ENCODE results near the gene CYBB.

Gene CYBB

GRCh38 chrX:37786624-37787422 is 7.0 kb downstream of the CYBB start:
- DNase-seq = no peak

- no peak for DNase-seq
Measured at GRCh38 chrX:37787423-37787869, 7.6 kb downstream of the CYBB start.

GRCh38 chrX:37796310-37796709 is 16.5 kb downstream of the CYBB start:
- DNase-seq = no peak

- no peak for DNase-seq
Measured at GRCh38 chrX:37796805-37797204, 16.9 kb downstream of the CYBB start.

GRCh38 chrX:37799936-37800335 is 20.1 kb downstream of the CYBB start:
- DNase-seq = no peak

- DNase-seq = no peak
Measured at GRCh38 chrX:37800717-37801116, 20.9 kb downstream of the CYBB start.

GRCh38 chrX:37802028-37802427 is 22.2 kb downstream of the CYBB start:
- DNase-seq = no peak

GRCh38 chrX:37803057-37803456 is 23.2 kb downstream of the CYBB start:
- DNase-seq = no peak

GRCh38 chrX:37809970-37810369 is 30.1 kb downstream of the CYBB start:
- no peak for DNase-seq

GRCh38 chrX:37812110-37812509 is 32.3 kb downstream of the CYBB start:
- no peak for DNase-seq

- no peak for DNase-seq
Measured at GRCh38 chrX:37813570-37813969, 33.7 kb downstream of the CYBB start.

- no peak for DNase-seq
Measured at GRCh38 chrX:37815366-37815765, 35.5 kb downstream of the CYBB start.

- no peak for DNase-seq
Measured at GRCh38 chrX:37816766-37817165, 36.9 kb downstream of the CYBB start.

GRCh38 chrX:37817176-37817575 is 37.3 kb downstream of the CYBB start:
- no peak for DNase-seq

- DNase-seq = no peak
Measured at GRCh38 chrX:37817579-37817978, 37.7 kb downstream of the CYBB start.

GRCh38 chrX:37818031-37818430 is 38.2 kb downstream of the CYBB start:
- DNase-seq = no peak

- DNase-seq = no peak
Measured at GRCh38 chrX:37820646-37821045, 40.8 kb downstream of the CYBB start.

GRCh38 chrX:37824491-37825214 is 44.8 kb downstream of the CYBB start:
- no peak for DNase-seq

GRCh38 chrX:37825215-37825842 is 45.5 kb downstream of the CYBB start:
- peak; percentile 66 for DNase-seq

- no peak for DNase-seq
Measured at GRCh38 chrX:37829721-37830120, 49.9 kb downstream of the CYBB start.

GRCh38 chrX:37830371-37830770 is 50.5 kb downstream of the CYBB start:
- no peak for DNase-seq

- DNase-seq = no peak
Measured at GRCh38 chrX:37834937-37835336, 55.1 kb downstream of the CYBB start.

- no peak for DNase-seq
Measured at GRCh38 chrX:37840931-37841330, 61.1 kb downstream of the CYBB start.

- no peak for DNase-seq
Measured at GRCh38 chrX:37844622-37845021, 64.8 kb downstream of the CYBB start.

Data from activated CD4-positive, alpha-beta T cell treated with anti-CD3 and anti-CD28 coated beads, Interleukin-2, Interleukin-6, amounts not matched to agents 100 ng/mL and 50 ng/mL, durations not matched to agents 16 hours and 8 hours (primary cell).